GM19025 (cell line): ENCODE results near the gene SMAD7.
"Not testable (repeated sequence)": the region's sequence is repeated elsewhere in the genome, so short reads cannot be mapped to it uniquely, and the experiment has no call there.

Experiments used
- ATAC-seq: cut with Tn5 transposase; IDR thresholded peaks from one replicate; pipeline ENCODE4 v1.9.1; 2021; ENCODE audit warnings: mild to moderate bottlenecking, low read depth, moderate library complexity; ENCODE audit not compliant: unreplicated experiment

The SMAD7 gene

DNA sequence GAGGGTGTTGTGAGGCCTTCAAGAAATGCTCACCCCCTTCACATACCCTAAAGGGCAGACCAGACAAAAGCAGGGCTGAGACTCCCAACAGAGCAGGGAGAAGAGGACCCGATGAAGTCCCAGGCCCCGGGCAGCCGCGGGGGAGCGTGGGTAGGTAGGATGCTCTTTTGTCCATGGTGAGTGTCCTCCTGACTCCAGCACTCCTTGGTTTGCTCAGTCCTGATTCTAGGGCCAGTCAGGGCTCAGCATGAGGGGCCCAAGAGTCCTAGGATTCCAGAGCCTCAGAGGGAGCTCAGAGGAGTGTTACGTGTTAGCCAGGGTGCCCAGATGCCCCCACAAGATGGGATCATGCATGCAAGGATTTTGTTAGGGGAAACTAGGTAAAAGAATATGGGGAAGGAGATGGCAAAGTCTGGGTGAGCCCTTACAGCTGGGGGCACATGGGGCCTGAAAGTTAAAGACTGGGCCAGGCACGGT lies 64.8 kb downstream of the SMAD7 start:
- ATAC-seq = no peak

- no peak for ATAC-seq
Observed at GRCh38 chr18:48885266-48885923, 65.4 kb downstream of the SMAD7 start.

- ATAC-seq = no peak
Observed at GRCh38 chr18:48884771-48885170, 66.0 kb downstream of the SMAD7 start.

GRCh38 chr18:48884306-48884705 lies 66.5 kb downstream of the SMAD7 start:
- no peak for ATAC-seq

GRCh38 chr18:48882379-48882778 lies 68.4 kb downstream of the SMAD7 start:
- ATAC-seq = no peak

DNA sequence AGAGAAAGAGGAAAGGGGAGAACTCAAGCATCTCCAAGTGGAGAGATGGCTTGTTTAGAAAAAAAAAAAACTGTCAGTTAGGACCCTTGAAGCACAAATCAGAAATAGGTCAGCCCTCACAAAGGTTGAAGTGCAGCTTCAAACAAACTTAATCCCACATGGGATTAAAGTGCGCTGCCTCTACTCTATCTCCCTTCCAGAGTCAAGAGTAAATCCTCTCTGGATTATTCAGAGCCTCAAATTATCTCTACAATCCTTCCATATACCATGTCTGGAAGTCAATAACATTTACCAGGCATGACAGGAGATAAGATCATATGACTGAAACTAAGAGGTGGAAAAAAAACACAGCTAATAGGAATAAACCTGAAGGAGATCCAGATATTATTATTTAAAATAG lies 69.8 kb downstream of the SMAD7 start:
- ATAC-seq = no peak

DNA sequence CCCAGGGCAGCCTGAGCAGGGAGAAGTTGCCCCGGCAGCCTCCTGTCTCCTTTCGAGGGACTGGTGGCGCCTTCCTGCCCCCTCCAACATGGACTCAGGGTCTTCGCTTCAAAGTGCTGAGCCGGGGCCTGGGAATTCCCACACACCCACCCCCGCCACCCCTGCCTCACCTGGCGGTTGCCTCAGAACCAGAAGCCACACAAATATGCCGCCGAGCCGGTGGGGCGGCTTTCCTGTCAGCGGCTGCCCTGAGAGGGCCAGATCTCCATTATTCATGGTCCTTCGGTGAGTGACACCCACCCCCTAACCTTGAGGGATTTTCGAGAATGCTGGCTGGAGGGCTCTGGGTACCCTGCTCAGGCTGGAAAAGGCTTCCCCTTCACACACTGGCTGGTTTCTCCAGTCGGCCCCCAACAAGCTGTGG lies 71.7 kb downstream of the SMAD7 start:
- ATAC-seq = no peak

DNA sequence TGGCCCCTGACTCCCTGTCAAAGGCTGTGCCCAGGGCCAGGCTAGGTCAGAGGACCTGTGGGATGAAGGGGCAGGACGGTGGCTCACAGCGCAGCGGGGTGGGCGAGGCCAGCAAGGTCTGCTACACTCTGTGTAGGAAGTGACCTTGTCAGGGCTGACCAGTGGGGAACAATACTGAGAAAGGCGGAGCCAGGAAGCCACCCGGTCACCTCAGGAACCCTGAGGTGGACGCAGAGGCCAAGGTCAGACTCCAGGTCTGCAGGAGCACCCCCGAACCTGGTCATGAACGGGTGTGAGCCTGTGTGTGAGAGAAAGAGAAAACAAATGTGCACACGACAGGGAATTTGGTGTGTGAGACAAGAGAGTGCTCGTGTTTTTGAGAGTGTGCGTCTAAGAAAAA lies 72.3 kb downstream of the SMAD7 start:
- no peak for ATAC-seq

DNA sequence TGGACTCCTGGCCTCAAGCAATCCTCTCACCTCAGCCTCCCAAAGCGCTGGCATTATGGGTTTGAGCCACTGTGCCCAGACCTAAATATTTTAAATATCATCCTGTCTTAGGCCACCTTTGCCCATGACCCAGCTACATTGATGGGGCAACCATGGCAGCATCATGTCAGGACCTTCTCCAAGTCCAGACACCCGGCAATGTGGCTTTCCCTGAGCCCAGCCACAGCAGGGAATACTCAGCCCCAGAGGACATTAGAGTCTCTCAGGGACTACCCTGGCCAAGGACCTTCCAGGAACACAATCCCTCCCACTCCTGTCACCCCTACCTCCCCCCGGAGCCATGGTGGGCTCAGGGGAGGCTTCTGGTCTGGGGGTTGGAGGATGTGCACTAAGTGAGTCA lies 72.8 kb downstream of the SMAD7 start:
- no peak for ATAC-seq

GRCh38 chr18:48876590-48876989 lies 74.2 kb downstream of the SMAD7 start:
- ATAC-seq = no peak

- no peak for ATAC-seq
Observed at GRCh38 chr18:48875942-48876511, 74.7 kb downstream of the SMAD7 start.

GRCh38 chr18:48875314-48875941 lies 75.3 kb downstream of the SMAD7 start:
- no peak for ATAC-seq

GRCh38 chr18:48874701-48875162 lies 76.0 kb downstream of the SMAD7 start:
- ATAC-seq = no peak

DNA sequence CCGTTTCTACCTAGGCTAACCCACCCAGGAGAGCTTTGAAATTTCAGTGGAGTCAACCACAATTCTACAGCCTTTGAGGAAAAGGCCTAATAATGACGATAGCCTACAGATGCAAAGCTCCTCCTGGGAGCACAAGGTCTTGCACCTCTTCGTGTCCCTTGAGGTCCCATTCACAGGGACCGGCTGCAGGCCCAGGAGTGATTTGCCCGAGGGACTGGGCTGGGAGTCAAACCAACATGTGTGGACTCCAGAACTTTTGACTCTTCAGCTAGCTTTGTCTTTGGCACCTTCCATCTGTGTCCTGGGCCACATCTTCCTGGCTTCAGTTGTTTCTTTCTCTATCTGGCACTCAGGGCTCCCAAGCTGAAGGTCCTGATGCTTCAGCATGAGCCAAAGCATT lies 76.5 kb downstream of the SMAD7 start:
- no peak for ATAC-seq

- no peak for ATAC-seq
Observed at GRCh38 chr18:48872234-48873145, 78.3 kb downstream of the SMAD7 start.

DNA sequence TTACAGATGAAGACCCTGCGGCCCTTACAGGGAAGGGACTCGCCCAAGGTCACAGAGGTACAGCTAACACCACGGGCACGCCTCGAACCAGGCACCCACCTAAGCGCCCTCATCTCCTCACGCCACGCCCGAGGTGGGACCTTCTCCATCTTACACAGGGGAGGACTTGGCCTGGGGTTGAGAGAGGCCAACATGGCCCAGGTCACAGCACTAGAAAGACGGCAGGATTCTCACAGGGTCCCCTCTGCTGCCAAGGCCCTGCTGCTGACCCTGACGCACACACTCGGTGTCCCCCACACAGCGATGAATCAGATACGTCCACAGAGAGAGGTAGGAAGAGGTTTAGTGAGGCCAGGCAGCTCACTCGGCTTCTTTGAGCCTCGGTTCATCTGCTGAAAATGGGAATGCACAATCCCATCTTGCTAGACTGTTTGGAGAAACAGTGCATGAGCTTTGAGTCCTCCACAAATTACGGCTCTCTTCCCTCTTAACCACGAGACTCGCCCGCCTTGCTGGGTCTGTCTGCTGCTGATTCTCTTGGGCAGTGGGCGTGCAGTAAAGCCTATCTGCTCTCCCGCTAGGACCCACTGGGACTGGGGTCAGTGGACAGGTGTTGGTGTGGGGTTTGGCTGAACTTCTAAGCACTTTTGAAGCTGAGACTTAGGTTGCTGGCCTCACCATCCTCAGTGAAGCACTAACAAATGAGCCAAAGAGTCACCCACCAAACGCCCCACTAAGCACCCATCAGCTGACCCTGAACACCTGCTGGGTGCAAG lies 79.2 kb downstream of the SMAD7 start:
- ATAC-seq = no peak

DNA sequence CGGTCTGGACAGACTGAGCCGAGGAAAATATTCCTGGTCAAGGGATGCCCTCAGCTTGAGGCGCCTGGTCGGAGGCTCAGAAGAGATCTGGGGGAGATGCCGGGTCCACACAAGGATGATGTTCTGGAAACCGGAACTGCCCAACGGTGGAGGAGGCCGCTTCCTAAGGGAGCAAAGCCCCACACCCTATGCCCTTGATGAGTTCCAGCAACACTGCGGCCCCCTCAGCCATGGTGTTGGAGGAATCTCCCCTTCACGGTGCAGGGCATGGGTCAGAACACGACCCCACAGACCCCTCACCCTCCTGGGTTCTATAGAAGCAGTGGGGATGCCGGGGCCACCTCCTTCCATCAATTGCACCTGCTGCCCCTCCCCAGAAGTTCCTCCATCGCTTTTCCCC lies 79.8 kb downstream of the SMAD7 start:
- ATAC-seq = not testable (repeated sequence)
